Tibial artery (tissue), 4 donors: ENCODE results near the gene OR7G1.

Experiments
- DNase-seq, 2 donors: peaks; one replicate each; pipeline ENCODE4 v3.0.0-alpha.2; 2019
- H3K27ac ChIP-seq, 2 donors: fragments of 200-600 bp; sonication (generic) in 1 of 2; 1 replicate in 1 of 2; 2 replicates in 1 of 2; pipeline ENCODE4 v1.5.1; 2018 to 2019; ENCODE audit warnings: mild to moderate bottlenecking in 1 of 2
- H3K27me3 ChIP-seq, 2 donors: fragments of 200-600 bp; sonication (generic) in 1 of 2; one replicate each; pipeline versions ENCODE4 v1.5.1 to v1.6.0; 2016 to 2019
- H3K36me3 ChIP-seq, 3 donors: fragments of 200-600 bp; sonication (generic) in 2 of 3; one replicate each; pipeline ENCODE4 v1.5.1; 2016 to 2019; ENCODE audit warnings: mild to moderate bottlenecking in 2 of 3
- H3K4me1 ChIP-seq, 4 donors: fragments of 200-600 bp; sonication (generic) in 2 of 4; 1 replicate in 3 of 4; 2 replicates in 1 of 4; pipeline ENCODE4 v1.5.1; 2016 to 2019
- H3K4me3 ChIP-seq, 2 donors: fragments of 200-600 bp; sonication (generic) in 1 of 2; 1 replicate in 1 of 2; 2 replicates in 1 of 2; pipeline ENCODE4 v1.5.1; 2018 to 2019; ENCODE audit warnings: mild to moderate bottlenecking in 2 of 2
- H3K9me3 ChIP-seq, 3 donors: fragments of 200-600 bp; sonication (generic) in 1 of 3; one replicate each; pipeline ENCODE4 v1.5.1; 2016 to 2019
- intact Hi-C: fragments of 100-400 bp; cut with DNase I; formaldehyde crosslinking; loops from one replicate; pipeline ENCODE4 v1.15.0; 2023; ENCODE audit warnings: low total_unique reads
- TF ChIP-seq, protein P1 (sequence below), 2 experiments: fragments of 200-600 bp in 1 of 2; fragments of 450-650 bp in 1 of 2; IDR thresholded peaks; one replicate each; pipeline ENCODE4 v1.5.1; 2017 to 2019; ENCODE audit warnings: antibody characterized with exemption in 2 of 2, mild to moderate bottlenecking in 1 of 2, moderate library complexity in 1 of 2

OR7G1 gene

DNA sequence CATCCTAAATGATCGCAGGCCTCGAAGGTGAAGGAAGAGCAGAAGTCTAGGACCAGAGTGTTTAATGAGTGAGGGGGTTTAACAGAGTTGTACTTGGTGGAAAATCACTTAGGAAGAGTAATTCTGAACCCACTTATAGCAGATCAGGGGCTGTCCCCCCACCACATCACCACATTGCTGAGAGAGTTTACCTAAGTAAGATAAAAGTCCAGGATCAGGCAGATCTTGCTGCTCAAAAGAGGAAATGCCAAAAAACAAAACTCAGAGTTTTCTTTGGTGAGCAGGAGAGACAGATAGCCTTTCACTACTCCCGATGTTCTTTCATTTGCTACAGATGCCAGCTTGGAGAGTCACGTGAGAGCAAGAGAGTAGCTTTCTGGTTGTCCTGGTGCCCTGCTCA, 40.0 kb upstream of the OR7G1 start:
- Histone ChIP-seq H3K4me1 (no peaks in the 10 kb centered on the region), H3K4me3 (no peak overlapping the region), H3K27me3 (no peaks in the 10 kb centered on the region), H3K9me3 (peaks cover 0 to 43% (median 11%) of the 10 kb centered on the region in 3 donors), H3K27ac (no peak overlapping the region), H3K36me3 (peaks cover 72 to 77% (median 76%) of the 10 kb centered on the region in 3 donors)
- DNase-seq = no peak
- intact Hi-C loops = no loop called here
- TF ChIP-seq, protein P1, sequence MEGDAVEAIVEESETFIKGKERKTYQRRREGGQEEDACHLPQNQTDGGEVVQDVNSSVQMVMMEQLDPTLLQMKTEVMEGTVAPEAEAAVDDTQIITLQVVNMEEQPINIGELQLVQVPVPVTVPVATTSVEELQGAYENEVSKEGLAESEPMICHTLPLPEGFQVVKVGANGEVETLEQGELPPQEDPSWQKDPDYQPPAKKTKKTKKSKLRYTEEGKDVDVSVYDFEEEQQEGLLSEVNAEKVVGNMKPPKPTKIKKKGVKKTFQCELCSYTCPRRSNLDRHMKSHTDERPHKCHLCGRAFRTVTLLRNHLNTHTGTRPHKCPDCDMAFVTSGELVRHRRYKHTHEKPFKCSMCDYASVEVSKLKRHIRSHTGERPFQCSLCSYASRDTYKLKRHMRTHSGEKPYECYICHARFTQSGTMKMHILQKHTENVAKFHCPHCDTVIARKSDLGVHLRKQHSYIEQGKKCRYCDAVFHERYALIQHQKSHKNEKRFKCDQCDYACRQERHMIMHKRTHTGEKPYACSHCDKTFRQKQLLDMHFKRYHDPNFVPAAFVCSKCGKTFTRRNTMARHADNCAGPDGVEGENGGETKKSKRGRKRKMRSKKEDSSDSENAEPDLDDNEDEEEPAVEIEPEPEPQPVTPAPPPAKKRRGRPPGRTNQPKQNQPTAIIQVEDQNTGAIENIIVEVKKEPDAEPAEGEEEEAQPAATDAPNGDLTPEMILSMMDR (IDR thresholded peaks at IDR 0.05) = no peak

- peaks cover 0 to 25% (median 7%) of the 10 kb centered on the region in 3 donors for H3K9me3 ChIP-seq
- H3K4me1 ChIP-seq = no peaks in the 10 kb centered on the region
- peaks cover 30 to 58% (median 42%) of the 10 kb centered on the region in 3 donors for H3K36me3 ChIP-seq
- no peak overlapping the region for H3K4me3 ChIP-seq
- no peaks in the 10 kb centered on the region for H3K27me3 ChIP-seq
- peak in 1 of 2 donors; percentile 1 for DNase-seq
- TF ChIP-seq, protein P1 (IDR thresholded peaks at IDR 0.05) = no peak
- intact Hi-C loops = no loop called here
- H3K27ac ChIP-seq = no peak overlapping the region
Observed at GRCh38 chr19:9151367-9151766, 35.8 kb upstream of the OR7G1 start.

DNA sequence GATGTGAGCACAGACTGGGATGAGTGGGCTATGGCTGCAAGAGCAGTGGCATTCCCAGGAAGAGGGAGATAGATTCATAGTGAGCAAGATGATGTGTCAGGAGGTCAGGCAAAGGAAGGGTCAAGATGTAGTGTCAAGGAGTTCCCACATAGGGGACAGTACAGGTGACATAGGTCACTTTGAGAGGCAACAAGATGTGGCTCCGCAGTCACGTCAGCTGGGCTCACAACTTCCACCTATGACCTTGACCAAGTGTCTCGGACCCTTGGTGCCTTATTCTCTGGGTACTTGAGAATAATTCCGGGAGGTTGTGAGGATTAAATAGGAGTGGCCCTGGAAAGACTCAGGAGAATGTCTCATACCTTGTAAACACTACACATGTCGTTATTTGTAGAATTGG, 35.1 kb upstream of the OR7G1 start:
- Histone ChIP-seq H3K36me3 (peaks cover 23 to 51% (median 35%) of the 10 kb centered on the region in 3 donors), H3K27me3 (no peaks in the 10 kb centered on the region), H3K4me1 (no peaks in the 10 kb centered on the region), H3K27ac (no peak overlapping the region), H3K4me3 (no peak overlapping the region), H3K9me3 (peaks cover 0 to 21% (median 4%) of the 10 kb centered on the region in 3 donors)
- intact Hi-C loops = no loop called here
- TF ChIP-seq, protein P1 (IDR thresholded peaks at IDR 0.05) = no peak
- peak in 1 of 2 donors; percentile 20 for DNase-seq

DNA sequence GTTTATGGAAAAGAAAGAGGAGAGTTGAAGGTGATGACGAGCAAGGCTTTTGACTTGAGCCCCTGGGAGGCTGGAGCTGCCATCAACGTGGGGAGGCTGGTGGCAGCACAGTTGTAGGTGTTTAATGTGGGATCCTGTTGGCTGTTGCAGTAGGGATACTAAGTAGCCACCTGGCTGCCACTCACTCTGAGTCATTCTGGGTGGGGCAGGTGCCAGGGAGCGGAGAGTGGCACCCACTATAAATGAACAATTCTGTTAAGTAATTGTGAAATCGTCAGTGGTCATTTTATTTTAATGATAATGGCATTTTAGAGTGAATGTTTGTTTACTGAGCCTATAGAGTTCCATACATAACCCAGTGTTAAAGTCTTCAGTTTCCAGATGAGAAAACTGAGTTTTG, 34.4 kb upstream of the OR7G1 start:
- TF ChIP-seq, protein P1 (IDR thresholded peaks at IDR 0.05) = no peak
- Histone ChIP-seq H3K27me3 (no peaks in the 10 kb centered on the region), H3K9me3 (peaks cover 0 to 21% (median under 1%) of the 10 kb centered on the region in 3 donors), H3K36me3 (peaks cover 21 to 51% (median 34%) of the 10 kb centered on the region in 3 donors), H3K4me3 (no peak overlapping the region), H3K27ac (no peak overlapping the region), H3K4me1 (no peaks in the 10 kb centered on the region)
- DNase-seq = peak in 1 of 2 donors; percentile 21
- intact Hi-C loops = no loop called here

- intact Hi-C loops = no loop called here
- Histone ChIP-seq H3K27ac (no peak overlapping the region), H3K4me3 (no peak overlapping the region), H3K4me1 (no peaks in the 10 kb centered on the region), H3K27me3 (no peaks in the 10 kb centered on the region), H3K9me3 (peaks cover 0 to 25% (median 6%) of the 10 kb centered on the region in 3 donors), H3K36me3 (peaks cover 27 to 49% (median 31%) of the 10 kb centered on the region in 3 donors)
- TF ChIP-seq, protein P1 (IDR thresholded peaks at IDR 0.05) = no peak
- DNase-seq = no peak
Observed at GRCh38 chr19:9148697-9149096, 33.1 kb upstream of the OR7G1 start.

DNA sequence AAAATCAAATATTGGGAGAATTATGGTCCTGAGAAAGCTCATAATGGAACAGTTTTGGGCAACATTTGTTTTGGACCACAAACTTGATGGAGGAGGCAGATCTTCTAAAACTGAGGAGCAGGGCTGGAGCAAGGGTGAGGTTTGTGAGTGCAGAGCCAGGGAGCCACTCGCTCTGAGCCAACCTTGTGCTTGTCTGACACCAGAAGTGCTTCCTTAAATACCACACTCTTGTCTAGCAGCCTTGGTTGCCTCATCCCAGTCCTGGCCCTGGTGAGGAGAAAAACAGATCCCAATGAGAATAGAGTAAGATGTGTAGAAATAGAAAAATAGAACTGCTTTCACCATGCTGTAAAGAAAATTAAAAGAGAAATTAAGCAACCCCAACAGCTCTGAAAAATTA, 31.3 kb upstream of the OR7G1 start:
- no peak overlapping the region for H3K27ac ChIP-seq
- peaks cover 0 to 15% (median 6%) of the 10 kb centered on the region in 3 donors for H3K9me3 ChIP-seq
- H3K27me3 ChIP-seq = no peaks in the 10 kb centered on the region
- TF ChIP-seq, protein P1 (IDR thresholded peaks at IDR 0.05) = no peak
- peaks cover 15 to 34% (median 16%) of the 10 kb centered on the region in 3 donors for H3K36me3 ChIP-seq
- no peak for DNase-seq
- peaks cover 0 to 11% (median under 1%) of the 10 kb centered on the region in 4 donors for H3K4me1 ChIP-seq
- no peak overlapping the region for H3K4me3 ChIP-seq
- intact Hi-C loops = no loop called here
